K562 (cell line): Measurements from ENCODE around the gene BAG5.

Experiments
- GABPA ChIP-seq: fragments of 200-800 bp; sonication (Bioruptor generic); conservative IDR thresholded peaks from 2 replicates; pipeline ENCODE4 v1.6.1; 2016; ENCODE audit warnings: low read depth, missing genetic modification characterization, missing compliant biosample characterization
- TEAD4 ChIP-seq, 2 experiments: sonication (generic) in 1 of 2; formaldehyde crosslinking in 1 of 2; IDR thresholded peaks; 2 replicates each; pipeline versions ENCODE4 v1.6.1 to v1.8.0; 2012 to 2022; ENCODE audit warnings: borderline replicate concordance in 1 of 2, inconsistent platforms in 1 of 2, low read length in 1 of 2, mild to moderate bottlenecking in 1 of 2, missing genetic modification reagents in 1 of 2
- ZNF140 ChIP-seq: fragments of 250-450 bp; sonication (Bioruptor Pico); IDR thresholded peaks from 2 replicates; pipeline ENCODE4 v1.8.0; 2021; ENCODE audit warnings: moderate library complexity, mild to moderate bottlenecking, inconsistent platforms
- TF ChIP-seq, protein P1 (sequence below), 2 experiments: fragments of 450-650 bp; IDR thresholded peaks; 2 replicates each; pipeline ENCODE4 v1.6.1; 2016; ENCODE audit warnings: mild to moderate bottlenecking in 2 of 2, borderline replicate concordance in 1 of 2, low read depth in 1 of 2, moderate library complexity in 1 of 2

DNA sequence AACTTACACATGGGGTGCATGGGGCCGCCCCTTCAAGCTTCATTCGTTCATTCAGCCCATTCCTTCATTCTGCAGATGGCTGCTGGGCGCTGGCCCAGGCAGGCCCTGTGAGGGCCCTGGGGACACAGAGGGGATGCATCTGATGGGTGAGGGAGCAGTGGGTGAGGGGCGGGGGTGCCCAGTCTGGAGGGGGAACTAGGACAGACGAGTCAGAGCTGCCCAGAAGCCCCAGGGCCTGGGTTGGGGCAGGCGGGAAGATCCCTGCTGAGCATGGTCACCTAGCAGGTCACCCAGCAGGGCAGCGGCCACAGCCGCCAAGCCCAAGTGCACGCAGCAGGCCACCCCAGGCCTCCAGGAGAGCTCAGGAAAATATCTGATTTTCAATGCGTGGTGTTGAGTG lies 19.3 kb downstream of the BAG5 start:
- TF ChIP-seq GABPA (no peak), TEAD4 (IDR thresholded peaks at IDR 0.05; ENCODE audit: low read length) (no peak), TEAD4 (CRISPR knock-in tag; IDR thresholded peaks at IDR 0.05; ENCODE audit: borderline replicate concordance) (no peak), ZNF140 (CRISPR knock-in tag) (no peak)
- TF ChIP-seq, protein P1, sequence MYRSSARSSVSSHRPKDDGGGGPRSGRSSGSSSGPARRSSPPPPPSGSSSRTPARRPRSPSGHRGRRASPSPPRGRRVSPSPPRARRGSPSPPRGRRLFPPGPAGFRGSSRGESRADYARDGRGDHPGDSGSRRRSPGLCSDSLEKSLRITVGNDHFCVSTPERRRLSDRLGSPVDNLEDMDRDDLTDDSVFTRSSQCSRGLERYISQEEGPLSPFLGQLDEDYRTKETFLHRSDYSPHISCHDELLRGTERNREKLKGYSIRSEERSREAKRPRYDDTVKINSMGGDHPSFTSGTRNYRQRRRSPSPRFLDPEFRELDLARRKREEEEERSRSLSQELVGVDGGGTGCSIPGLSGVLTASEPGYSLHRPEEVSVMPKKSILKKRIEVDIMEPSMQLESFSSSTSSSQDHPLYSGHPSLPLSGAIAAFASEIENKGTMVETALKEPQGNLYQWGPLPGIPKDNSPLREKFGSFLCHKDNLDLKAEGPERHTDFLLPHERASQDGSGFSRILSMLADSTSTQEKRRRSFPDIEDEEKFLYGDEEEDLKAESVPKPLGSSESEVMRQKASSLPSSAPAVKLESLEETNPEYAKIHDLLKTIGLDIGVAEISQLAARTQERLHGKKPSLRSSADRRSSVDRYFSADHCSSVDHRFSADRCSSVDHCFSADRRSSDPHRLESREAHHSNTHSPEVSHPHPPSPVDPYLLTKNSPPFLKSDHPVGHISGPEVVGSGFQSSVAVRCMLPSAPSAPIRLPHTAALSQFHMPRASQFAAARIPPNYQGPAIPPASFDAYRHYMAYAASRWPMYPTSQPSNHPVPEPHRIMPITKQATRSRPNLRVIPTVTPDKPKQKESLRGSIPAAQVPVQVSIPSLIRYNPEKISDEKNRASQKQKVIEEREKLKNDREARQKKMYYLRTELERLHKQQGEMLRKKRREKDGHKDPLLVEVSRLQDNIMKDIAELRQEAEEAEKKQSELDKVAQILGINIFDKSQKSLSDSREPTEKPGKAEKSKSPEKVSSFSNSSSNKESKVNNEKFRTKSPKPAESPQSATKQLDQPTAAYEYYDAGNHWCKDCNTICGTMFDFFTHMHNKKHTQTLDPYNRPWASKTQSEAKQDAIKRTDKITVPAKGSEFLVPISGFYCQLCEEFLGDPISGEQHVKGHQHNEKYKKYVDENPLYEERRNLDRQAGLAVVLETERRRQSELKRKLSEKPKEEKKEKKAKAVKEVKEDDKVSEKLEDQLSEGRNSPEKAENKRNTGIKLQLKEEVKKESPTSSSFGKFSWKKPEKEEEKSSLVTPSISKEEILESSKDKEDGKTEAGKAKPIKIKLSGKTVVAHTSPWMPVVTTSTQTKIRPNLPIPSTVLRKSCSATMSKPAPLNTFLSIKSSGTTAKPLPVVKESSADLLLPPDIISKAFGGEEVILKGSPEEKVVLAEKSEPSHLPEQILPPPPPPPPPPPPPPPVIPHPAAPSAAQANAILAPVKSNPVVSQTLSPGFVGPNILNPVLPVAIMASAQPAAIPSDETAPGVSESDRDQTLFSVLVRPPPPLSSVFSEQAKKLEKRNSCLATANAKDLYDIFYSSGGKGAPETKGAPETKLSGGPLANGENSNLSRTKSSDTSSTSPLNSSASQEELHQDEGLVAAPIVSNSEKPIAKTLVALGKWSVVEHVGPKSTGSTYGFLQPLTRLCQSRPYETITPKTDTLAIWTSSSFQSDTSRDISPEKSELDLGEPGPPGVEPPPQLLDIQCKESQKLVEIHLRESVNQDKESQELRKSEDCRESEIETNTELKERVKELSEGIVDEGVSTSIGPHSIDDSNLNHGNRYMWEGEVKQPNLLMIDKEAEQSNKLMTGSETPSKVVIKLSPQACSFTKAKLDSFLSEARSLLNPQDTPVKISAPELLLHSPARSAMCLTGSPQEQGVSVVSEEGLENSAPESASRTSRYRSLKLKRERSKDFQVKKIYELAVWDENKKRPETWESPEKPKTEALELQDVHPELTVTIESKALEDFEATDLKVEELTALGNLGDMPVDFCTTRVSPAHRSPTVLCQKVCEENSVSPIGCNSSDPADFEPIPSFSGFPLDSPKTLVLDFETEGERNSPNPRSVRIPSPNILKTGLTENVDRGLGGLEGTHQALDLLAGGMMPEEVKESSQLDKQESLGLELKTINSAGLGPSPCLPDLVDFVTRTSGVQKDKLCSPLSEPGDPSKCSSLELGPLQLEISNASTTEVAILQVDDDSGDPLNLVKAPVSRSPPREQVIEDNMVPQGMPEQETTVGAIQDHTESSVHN (IDR thresholded peaks at IDR 0.05; ENCODE audit: borderline replicate concordance in 1 of 2, low read depth in 1 of 2) = no peak
